GM19193 (cell line): ENCODE results near the gene SIRPD.

Experiments
- POLR2A ChIP-seq: IDR thresholded peaks from 4 replicates; pipeline ENCODE4 v1.6.1; 2011; ENCODE audit not compliant: insufficient read depth, insufficient read length; ENCODE audit errors: extremely low read depth

Gene SIRPD

GRCh38 chr20:1561350-1561749 is 3.8 kb upstream of the SIRPD start:
- TF ChIP-seq POLR2A: no peak

GRCh38 chr20:1555952-1556351 is 1.6 kb downstream of the SIRPD start:
- no peak for TF ChIP-seq POLR2A

GRCh38 chr20:1539816-1540419 is 17.6 kb downstream of the SIRPD start:
- TF ChIP-seq POLR2A: no peak

GRCh38 chr20:1538655-1539054 is 18.9 kb downstream of the SIRPD start:
- TF ChIP-seq POLR2A: no peak

GRCh38 chr20:1537731-1538058 is 19.8 kb downstream of the SIRPD start:
- no peak for TF ChIP-seq POLR2A

GRCh38 chr20:1536893-1537730 is 20.4 kb downstream of the SIRPD start:
- TF ChIP-seq POLR2A: no peak

GRCh38 chr20:1535420-1536175 is 21.9 kb downstream of the SIRPD start:
- no peak for TF ChIP-seq POLR2A

GRCh38 chr20:1534526-1534925 is 23.0 kb downstream of the SIRPD start:
- TF ChIP-seq POLR2A: no peak

- no peak for TF ChIP-seq POLR2A
Measured at GRCh38 chr20:1533059-1533458, 24.4 kb downstream of the SIRPD start.

GRCh38 chr20:1528811-1529210 is 28.7 kb downstream of the SIRPD start:
- no peak for TF ChIP-seq POLR2A

- no peak for TF ChIP-seq POLR2A
Measured at GRCh38 chr20:1527923-1528322, 29.6 kb downstream of the SIRPD start.

GRCh38 chr20:1526896-1527295 is 30.6 kb downstream of the SIRPD start:
- no peak for TF ChIP-seq POLR2A

GRCh38 chr20:1526310-1526709 is 31.2 kb downstream of the SIRPD start:
- no peak for TF ChIP-seq POLR2A

- TF ChIP-seq POLR2A: no peak
Measured at GRCh38 chr20:1524004-1524403, 33.5 kb downstream of the SIRPD start.

GRCh38 chr20:1517010-1517409 is 40.5 kb downstream of the SIRPD start:
- no peak for TF ChIP-seq POLR2A

GRCh38 chr20:1513801-1514200 is 43.7 kb downstream of the SIRPD start:
- no peak for TF ChIP-seq POLR2A
